GM12878 (cell line): Measurements from ENCODE around the gene XPC. TPM values are rescaled to one million over a fixed set of nuclear protein-coding genes. Genes with fewer than 3 reads are reported as not detected.

ENCODE experiments used
- ATAC-seq: fragments of 200-7000 bp; cut with Tn5 transposase; 3 replicates; pipeline ENCODE4 v1.9.1; 2020; ENCODE audit warnings: mild to moderate bottlenecking, moderate library complexity
- BruUV-seq: library from RNA; stranded (reverse); fragments of 400-500 nt; replicated peaks from 2 replicates; lab custom pipeline; 2021; lab: Mats Ljungman, UMichigan
- CTCF ChIA-PET: fragments of 300-600 bp; sonication (Branson Sonifier 250); formaldehyde crosslinking; extraction: SDS; loops from one replicate; lab custom pipeline; 2021; ENCODE audit warnings: inconsistent platforms; lab: Yijun Ruan, JAX
- POLR2A ChIA-PET: fragments of 350-600 bp; formaldehyde crosslinking; extraction: SDS; loops from one replicate; lab custom pipeline; 2021; ENCODE audit warnings: inconsistent platforms; lab: Charles Lee
- RAD21 ChIA-PET: fragments of 300-600 bp; sonication (Branson Sonifier 250); formaldehyde crosslinking; loops from one replicate; lab custom pipeline; 2023; ENCODE audit warnings: antibody characterized with exemption; ENCODE audit not compliant: unreplicated experiment; lab: Charles Lee
- SMC1A ChIA-PET: fragments of 300-600 bp; sonication (Branson Sonifier 250); formaldehyde crosslinking; loops from one replicate; lab custom pipeline; 2023; ENCODE audit not compliant: unreplicated experiment, uncharacterized antibody; lab: Charles Lee
- DNase-seq: peaks from one replicate; pipeline ENCODE4 v3.0.0-alpha.2; 2011; ENCODE audit warnings: low read depth, low spot score
- FAIRE-seq: peaks from 3 replicates; lab custom pipeline; 2011; peaks lifted over from hg19 to GRCh38; lab: Jason Lieb, UNC
- H2AFZ ChIP-seq: 2 replicates; pipeline ENCODE4 v1.6.0; 2011; ENCODE audit warnings: low read depth, low read length, control low read depth; ENCODE audit not compliant: control insufficient read depth
- H3K27ac ChIP-seq: 2 replicates; pipeline ENCODE4 v1.5.1; 2011; ENCODE audit warnings: control low read depth; ENCODE audit not compliant: control insufficient read depth, insufficient read depth
- H3K27me3 ChIP-seq, 2 experiments: replicated peaks in 1 of 2; 2 replicates each; pipeline versions ENCODE4 v1.6.0 to v1.6.1; 2011; ENCODE audit warnings: low read length in 1 of 2; ENCODE audit not compliant: control insufficient read depth in 2 of 2, insufficient read depth in 2 of 2
- H3K36me3 ChIP-seq, 2 experiments: 2 replicates each; pipeline ENCODE4 v1.5.1; 2011; ENCODE audit warnings: low read length in 1 of 2; ENCODE audit not compliant: control insufficient read depth in 2 of 2, insufficient read depth in 2 of 2
- H3K4me1 ChIP-seq: 2 replicates; pipeline ENCODE4 v1.6.1; 2011; ENCODE audit warnings: mild to moderate bottlenecking, low read length, moderate library complexity, mixed read lengths; ENCODE audit not compliant: control insufficient read depth, insufficient read depth
- H3K4me2 ChIP-seq: 2 replicates; pipeline ENCODE4 v1.6.0; 2011; ENCODE audit warnings: control low read depth; ENCODE audit not compliant: control insufficient read depth, insufficient read depth
- H3K4me3 ChIP-seq: fragments of 200-600 bp; sonication (generic); 2 replicates; pipeline ENCODE4 v1.5.1; 2016
- H3K79me2 ChIP-seq: 2 replicates; pipeline ENCODE4 v1.6.0; 2011; ENCODE audit warnings: low read length; ENCODE audit not compliant: control insufficient read depth, insufficient read depth
- H3K9ac ChIP-seq: 2 replicates; pipeline ENCODE4 v1.8.0; 2011; ENCODE audit warnings: low read length, control low read depth, mixed read lengths; ENCODE audit not compliant: control insufficient read depth, insufficient read depth
- H3K9me3 ChIP-seq: replicated peaks from 3 replicates; pipeline ENCODE4 v1.5.1; 2011; ENCODE audit warnings: mild to moderate bottlenecking, low read length; ENCODE audit not compliant: control insufficient read depth, insufficient read depth
- H4K20me1 ChIP-seq: 2 replicates; pipeline ENCODE4 v1.6.0; 2011; ENCODE audit not compliant: control insufficient read depth, insufficient read depth
- BCL11A ChIP-seq: IDR thresholded peaks from 2 replicates; pipeline ENCODE4 v1.6.1; 2011; ENCODE audit warnings: low read depth, low read length
- CBX5 ChIP-seq: sonication (generic); IDR thresholded peaks from 2 replicates; pipeline ENCODE4 v1.6.1; 2016; ENCODE audit warnings: low read depth, moderate library complexity, mild to moderate bottlenecking, inconsistent platforms
- EED ChIP-seq: sonication (generic); IDR thresholded peaks from 2 replicates; pipeline ENCODE4 v1.6.1; 2016; ENCODE audit warnings: antibody characterized with exemption, low read depth
- FOS ChIP-seq: IDR thresholded peaks from 3 replicates; pipeline ENCODE4 v1.6.1; 2011; ENCODE audit warnings: borderline replicate concordance; ENCODE audit not compliant: insufficient read length; ENCODE audit errors: extremely low read depth
- HDGF ChIP-seq: fragments of 450-650 bp; IDR thresholded peaks from 2 replicates; pipeline ENCODE4 v1.6.1; 2016; ENCODE audit warnings: antibody characterized with exemption
- KAT2A ChIP-seq: conservative IDR thresholded peaks from 2 replicates; pipeline ENCODE4 v1.6.1; 2011; ENCODE audit warnings: low read depth, low read length; ENCODE audit not compliant: control insufficient read depth
- KLF5 ChIP-seq: fragments of 450-650 bp; IDR thresholded peaks from 2 replicates; pipeline ENCODE4 v1.6.1; 2014; ENCODE audit warnings: mild to moderate bottlenecking; ENCODE audit not compliant: partially characterized antibody
- NFYA ChIP-seq: IDR thresholded peaks from 2 replicates; pipeline ENCODE4 v1.6.1; 2011; ENCODE audit warnings: low read depth, mild to moderate bottlenecking, low read length, improper control_type of control experiment, borderline replicate concordance
- NR2C1 ChIP-seq: fragments of 450-650 bp; IDR thresholded peaks from 2 replicates; pipeline ENCODE4 v1.6.1; 2017; ENCODE audit warnings: antibody characterized with exemption, mild to moderate bottlenecking, moderate library complexity
- PAX5 ChIP-seq: IDR thresholded peaks from 2 replicates; pipeline ENCODE4 v1.6.1; 2011; ENCODE audit warnings: low read depth, low read length, borderline replicate concordance
- RAD21 ChIP-seq: IDR thresholded peaks from 2 replicates; pipeline ENCODE4 v1.6.1; 2011; ENCODE audit warnings: mild to moderate bottlenecking, low read depth, low read length, moderate library complexity; ENCODE audit not compliant: insufficient read depth
- STAT1 ChIP-seq: fragments of 450-650 bp; conservative IDR thresholded peaks from 2 replicates; pipeline ENCODE4 v1.6.1; 2014; ENCODE audit warnings: antibody characterized with exemption, mild to moderate bottlenecking
- WGBS: methylation state at CpG from one replicate; pipeline ENCODE4 v1.1.6; 2016; ENCODE audit warnings: low lambda C conversion rate; ENCODE audit not compliant: insufficient replicate concordance, insufficient coverage; ENCODE audit errors: missing lambda C conversion rate; 5-methylcytosine and 5-hydroxymethylcytosine counted together
- in situ Hi-C: fragments of 300-500 bp; cut with MboI; formaldehyde crosslinking; loops from 9 replicates; pipeline ENCODE4 v1.14.3; 2018; ENCODE audit warnings: mixed read lengths
- intact Hi-C: fragments of 100-400 bp; cut with micrococcal nuclease; formaldehyde crosslinking; loops from one replicate; pipeline ENCODE4 v1.14.2; 2022; ENCODE audit not compliant: unreplicated experiment
- polyA plus RNA-seq, 11 experiments: library from polyadenylated mRNA; depleted of rRNA in 4 of 11; unstranded in 6 of 11; stranded (reverse) in 5 of 11; fragments of >200 nt; fragmentation: Nextera tagmentation in 4 of 11; fragmentation: Illumina TruSeq in 1 of 11; extraction: Ambion mirVana in 4 of 11; extraction: Trizol in 1 of 11; gene quantifications; 1 replicate in 1 of 11; 2 replicates in 10 of 11; pipeline versions ENCODE4 v1.2.1 to v1.2.3, GENCODE V29; 2011 to 2016; ENCODE audit warnings: inconsistent platforms in 2 of 11, missing spikeins in 2 of 11, low read depth in 1 of 11
- total RNA-seq, 4 experiments: library from RNA; depleted of rRNA in 3 of 4; stranded (reverse); fragments of >200 nt in 3 of 4; fragmentation: Illumina TruSeq in 1 of 4; extraction: Trizol in 1 of 4; gene quantifications; 2 replicates each; pipeline versions ENCODE4 v1.2.1 to v1.2.3, GENCODE V29; 2013 to 2021
- TF ChIP-seq, protein P1 (sequence below): fragments of 450-650 bp; IDR thresholded peaks from 2 replicates; pipeline ENCODE4 v1.6.1; 2018; ENCODE audit warnings: borderline replicate concordance, mild to moderate bottlenecking; ENCODE audit not compliant: partially characterized antibody
- TF ChIP-seq, protein P2 (sequence below): fragments of 450-650 bp; formaldehyde crosslinking; IDR thresholded peaks from 2 replicates; pipeline ENCODE4 v1.4.0; 2022; ENCODE audit warnings: mild to moderate bottlenecking, moderate library complexity

The XPC gene
- total and polyA plus RNA-seq, 10 of the 15 experiments (the other 5 are each of a cell fraction or from before 2014, with no cell fraction given) = 4.0 to 48.3 (median 29.8) TPM

DNA sequence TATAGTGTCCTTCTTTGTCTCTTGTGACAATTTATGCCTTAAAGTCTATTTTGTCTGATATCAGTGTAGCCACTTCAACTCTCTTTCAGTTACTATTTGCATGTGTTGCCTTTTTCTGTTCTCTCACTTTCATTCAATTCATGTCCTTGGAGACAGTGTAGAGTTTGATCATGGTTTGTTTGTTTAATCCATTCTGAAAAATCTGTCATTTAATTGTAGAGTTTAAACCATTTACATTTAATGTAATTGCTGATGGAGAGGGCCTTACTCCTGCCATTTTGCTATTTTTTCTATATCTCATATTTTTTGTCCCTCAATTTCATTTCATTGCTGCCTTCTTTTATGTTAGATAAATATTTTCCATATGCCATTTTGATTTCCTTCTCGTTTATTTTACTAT is 42.5 kb upstream of the XPC start:
- peaks cover 3% of the 10 kb centered on the region for H3K9me3 ChIP-seq
- H3K4me3 ChIP-seq = no peak overlapping the region
- TF ChIP-seq NFYA = no peak
- no peak for TF ChIP-seq KLF5
- no peak for TF ChIP-seq KAT2A
- TF ChIP-seq RAD21 = no peak
- TF ChIP-seq CBX5 = no peak
- no peak for TF ChIP-seq NR2C1
- TF ChIP-seq, protein P1, sequence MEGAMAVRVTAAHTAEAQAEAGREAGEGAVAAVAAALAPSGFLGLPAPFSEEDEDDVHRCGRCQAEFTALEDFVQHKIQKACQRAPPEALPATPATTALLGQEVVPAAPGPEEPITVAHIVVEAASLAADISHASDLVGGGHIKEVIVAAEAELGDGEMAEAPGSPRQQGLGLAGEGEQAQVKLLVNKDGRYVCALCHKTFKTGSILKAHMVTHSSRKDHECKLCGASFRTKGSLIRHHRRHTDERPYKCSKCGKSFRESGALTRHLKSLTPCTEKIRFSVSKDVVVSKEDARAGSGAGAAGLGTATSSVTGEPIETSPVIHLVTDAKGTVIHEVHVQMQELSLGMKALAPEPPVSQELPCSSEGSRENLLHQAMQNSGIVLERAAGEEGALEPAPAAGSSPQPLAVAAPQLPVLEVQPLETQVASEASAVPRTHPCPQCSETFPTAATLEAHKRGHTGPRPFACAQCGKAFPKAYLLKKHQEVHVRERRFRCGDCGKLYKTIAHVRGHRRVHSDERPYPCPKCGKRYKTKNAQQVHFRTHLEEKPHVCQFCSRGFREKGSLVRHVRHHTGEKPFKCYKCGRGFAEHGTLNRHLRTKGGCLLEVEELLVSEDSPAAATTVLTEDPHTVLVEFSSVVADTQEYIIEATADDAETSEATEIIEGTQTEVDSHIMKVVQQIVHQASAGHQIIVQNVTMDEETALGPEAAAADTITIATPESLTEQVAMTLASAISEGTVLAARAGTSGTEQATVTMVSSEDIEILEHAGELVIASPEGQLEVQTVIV = no peak
- TF ChIP-seq FOS = no peak
- TF ChIP-seq BCL11A = no peak
- TF ChIP-seq, protein P2, sequence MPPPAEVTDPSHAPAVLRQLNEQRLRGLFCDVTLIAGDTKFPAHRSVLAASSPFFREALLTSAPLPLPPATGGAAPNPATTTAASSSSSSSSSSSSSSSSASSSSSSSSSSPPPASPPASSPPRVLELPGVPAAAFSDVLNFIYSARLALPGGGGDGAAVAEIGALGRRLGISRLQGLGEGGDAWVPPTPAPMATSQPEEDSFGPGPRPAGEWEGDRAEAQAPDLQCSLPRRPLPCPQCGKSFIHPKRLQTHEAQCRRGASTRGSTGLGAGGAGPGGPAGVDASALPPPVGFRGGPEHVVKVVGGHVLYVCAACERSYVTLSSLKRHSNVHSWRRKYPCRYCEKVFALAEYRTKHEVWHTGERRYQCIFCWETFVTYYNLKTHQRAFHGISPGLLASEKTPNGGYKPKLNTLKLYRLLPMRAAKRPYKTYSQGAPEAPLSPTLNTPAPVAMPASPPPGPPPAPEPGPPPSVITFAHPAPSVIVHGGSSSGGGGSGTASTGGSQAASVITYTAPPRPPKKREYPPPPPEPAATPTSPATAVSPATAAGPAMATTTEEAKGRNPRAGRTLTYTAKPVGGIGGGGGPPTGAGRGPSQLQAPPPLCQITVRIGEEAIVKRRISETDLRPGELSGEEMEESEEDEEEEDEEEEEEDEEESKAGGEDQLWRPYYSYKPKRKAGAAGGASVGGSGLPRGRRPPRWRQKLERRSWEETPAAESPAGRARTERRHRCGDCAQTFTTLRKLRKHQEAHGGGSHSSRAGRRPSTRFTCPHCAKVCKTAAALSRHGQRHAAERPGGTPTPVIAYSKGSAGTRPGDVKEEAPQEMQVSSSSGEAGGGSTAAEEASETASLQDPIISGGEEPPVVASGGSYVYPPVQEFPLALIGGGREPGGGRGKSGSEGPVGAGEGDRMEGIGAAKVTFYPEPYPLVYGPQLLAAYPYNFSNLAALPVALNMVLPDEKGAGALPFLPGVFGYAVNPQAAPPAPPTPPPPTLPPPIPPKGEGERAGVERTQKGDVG (CRISPR knock-in tag) = no peak
- TF ChIP-seq EED = no peak
- no peak for TF ChIP-seq PAX5
- TF ChIP-seq HDGF = no peak
- no peak for TF ChIP-seq STAT1
- no peak overlapping the region for H3K9ac ChIP-seq
- H2AFZ ChIP-seq = no peak overlapping the region
- peaks cover 10% of the 10 kb centered on the region for H3K4me1 ChIP-seq
- SMC1A ChIA-PET = no interaction called here
- in situ Hi-C loops (no loop called here), intact Hi-C loops (no loop called here)
- ATAC-seq (no peak), FAIRE-seq (no peak), DNase-seq (no peak)
- no peak overlapping the region for H3K27ac ChIP-seq
- no TSS peak for BruUV-seq
- H4K20me1 ChIP-seq = no peaks in the 10 kb centered on the region
- H3K79me2 ChIP-seq = no peaks in the 10 kb centered on the region
- CTCF ChIA-PET = interaction anchor here (1.6 kb wide), 1 partner anchor 17 kb away, joined by 7 read pairs; no protein-coding TSS in a partner anchor
- H3K4me2 ChIP-seq = no peak overlapping the region
- 3% methylated on average over 1 of the region's 1 CpG for WGBS
- no peaks in the 10 kb centered on the region for H3K27me3 ChIP-seq
- RAD21 ChIA-PET = no interaction called here
- POLR2A ChIA-PET = no interaction called here
- no peaks in the 10 kb centered on the region for H3K36me3 ChIP-seq
